ENCODE measurements around the gene NFIB.

Gene NFIB

DNA sequence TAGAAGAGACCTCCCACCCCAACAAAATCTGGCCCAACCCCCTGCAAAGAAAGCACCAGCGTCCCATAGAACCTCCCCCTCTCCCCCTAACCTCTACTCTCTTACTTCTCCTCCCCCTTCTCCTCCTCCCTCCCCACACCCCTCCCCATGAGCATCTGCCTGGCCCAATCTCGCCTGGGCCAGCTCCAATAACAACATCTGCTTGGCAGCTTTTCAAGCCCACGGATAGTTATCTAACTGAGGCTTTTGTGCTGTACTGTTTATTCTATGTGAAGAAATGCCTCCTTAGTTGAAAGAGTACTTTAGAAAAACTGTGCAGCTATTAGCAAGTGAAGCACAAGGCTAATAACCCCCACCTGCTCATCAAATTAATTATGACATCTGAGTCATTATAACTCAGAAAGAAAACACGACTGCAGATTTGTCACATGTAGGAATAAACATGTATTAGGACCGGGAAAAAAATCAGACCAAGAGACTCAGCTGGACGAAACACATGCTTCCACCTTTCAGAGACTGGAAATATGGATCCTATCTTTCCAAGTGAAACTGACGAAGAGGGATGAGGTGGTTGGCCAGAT, 42.8 kb downstream of the NFIB start:
- no peak for DNase-seq

DNA sequence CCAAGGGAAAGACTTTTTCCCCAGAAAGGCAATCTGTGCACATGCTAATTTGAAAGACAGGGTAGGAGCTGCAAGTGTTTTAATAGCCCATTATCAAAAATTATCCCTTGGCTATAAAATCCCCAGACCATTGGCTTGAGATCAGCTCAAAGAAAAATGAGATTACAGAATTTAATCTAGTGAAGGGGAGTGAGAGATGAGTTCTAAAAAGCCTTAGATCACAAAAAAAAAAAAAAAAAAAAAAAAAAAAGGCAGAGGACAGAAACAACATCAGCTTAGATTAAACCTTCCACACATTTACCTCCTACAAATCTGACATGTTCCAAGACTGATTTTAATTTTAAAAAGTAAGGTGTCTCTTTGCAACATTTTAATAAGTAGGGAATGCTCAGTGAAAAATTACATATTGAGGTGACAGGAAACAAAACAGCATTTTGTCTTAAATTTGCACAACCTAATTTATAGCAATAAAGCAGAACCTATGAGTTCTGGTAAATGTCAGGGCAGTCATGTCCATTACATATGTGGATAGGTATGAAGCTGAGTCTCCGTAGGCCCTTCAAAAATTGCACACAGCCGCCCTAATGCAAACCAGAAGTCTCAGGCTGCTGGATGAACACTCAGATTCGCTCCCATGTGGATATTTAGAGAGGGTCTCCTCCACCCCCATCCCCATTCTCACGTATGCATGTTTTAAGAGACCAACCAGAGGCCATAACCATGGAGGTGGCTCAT, 43.4 kb downstream of the NFIB start:
- no peak for DNase-seq

DNA sequence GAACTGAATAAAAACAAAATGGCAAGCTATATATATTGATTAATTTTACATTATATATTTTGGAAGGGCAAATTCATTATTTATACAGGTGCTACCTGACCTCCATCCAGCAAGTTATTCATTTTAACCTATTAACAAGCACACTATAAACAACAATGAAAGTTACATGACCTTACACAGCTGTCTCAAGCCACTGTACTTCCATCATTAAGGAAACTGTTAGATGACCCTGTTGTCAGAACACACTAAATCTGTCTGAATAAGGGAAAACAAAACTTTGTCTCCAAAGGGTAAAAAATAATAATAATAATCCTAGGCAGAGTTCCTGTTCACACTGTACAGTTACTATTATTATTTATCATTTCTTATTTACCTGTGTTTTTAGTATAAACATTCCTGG, 44.0 kb downstream of the NFIB start:
- no peak for DNase-seq

DNA sequence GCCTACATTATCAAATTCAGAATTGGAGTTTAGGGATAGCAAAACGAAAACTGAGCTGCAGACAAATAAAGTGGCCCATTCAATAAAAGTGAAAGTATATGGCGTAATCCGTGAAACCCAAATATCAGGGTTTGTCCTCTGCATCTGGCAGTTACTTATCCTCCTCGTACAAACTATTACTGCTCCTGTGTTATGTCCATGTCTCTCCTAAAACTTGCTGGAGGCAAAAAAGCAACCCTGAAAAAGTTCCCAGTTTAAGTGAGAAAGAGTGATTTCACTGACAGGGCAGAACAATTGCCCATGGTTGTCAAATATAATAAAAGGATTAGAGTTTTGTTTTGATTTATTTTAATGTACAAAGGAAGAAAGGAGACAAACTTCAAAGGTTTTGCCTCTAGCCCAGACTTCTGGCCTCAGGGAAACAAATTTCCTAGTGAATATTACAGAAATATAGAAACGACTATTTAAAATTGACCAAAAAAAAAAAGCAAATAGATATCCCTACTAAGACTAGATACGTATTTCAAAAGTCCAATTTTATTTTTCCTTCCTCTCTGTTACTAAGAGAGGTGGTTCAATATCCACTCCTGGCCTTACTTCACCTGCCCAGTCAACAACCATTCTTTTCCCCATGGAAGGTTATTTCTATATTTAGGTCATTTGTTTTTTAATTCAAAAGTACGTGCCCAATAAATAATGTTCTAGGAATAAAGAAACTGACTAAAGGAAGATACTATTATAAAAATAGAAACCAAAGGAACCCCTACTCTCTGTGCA, 50.0 kb downstream of the NFIB start:
- DNase-seq = no peak

DNA sequence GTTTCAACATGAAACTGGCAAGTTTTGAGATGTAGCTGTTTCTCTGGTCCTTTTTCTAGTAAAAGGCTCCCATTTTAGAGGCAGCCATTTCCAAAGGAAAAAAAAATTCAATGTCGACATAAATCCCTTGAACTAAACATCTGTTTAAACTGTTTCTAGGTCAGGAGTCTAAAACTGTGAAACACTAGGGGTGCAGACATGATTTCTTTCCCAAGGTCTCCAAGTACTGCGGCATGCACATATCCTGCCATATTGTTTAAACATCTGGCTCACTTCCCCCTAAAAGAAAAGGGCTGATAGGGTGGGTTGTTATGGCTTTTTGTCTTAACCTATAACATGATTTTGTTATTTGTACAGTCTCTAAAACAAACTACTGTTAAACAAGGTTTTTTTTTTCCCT, 51.1 kb downstream of the NFIB start:
- no peak for DNase-seq

DNA sequence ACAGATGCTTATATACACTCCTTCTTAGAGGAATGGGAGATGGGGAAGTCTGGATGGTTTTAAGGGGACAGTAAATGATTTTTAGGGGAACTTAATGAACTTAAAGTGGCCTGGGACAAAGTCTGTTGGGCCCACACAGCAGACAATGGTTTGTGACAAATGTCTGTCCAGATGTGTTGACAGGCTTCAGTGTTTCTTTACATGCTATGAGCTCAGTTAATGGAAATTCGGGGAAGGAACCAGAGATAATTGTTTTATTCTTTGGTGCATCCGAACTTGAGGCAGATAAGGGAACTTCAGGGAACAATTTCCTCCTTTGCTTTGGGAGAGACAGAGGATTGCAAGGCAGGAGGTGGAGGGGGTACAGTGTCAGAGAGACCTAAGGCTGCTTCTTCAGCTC, 52.3 kb downstream of the NFIB start:
- no peak for DNase-seq

DNA sequence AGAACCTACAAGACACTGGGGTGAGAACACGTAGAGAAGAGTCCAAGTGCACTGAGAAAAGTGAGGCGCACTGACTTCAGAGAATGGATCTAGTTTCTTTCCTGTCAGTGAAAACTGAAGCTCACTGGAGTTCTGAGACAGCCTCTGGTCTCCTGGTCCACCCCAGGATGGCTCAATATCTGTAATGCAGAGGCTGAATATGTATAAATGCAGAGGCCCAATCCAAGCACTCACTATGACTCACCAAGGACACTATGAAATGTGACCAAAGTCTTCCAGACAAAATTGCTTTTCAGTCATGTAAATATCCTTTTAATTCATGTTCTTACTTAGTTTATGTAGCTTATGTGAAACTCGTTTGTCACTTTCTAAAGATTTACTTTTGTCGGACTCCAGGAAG, 53.8 kb downstream of the NFIB start:
- DNase-seq = no peak

DNA sequence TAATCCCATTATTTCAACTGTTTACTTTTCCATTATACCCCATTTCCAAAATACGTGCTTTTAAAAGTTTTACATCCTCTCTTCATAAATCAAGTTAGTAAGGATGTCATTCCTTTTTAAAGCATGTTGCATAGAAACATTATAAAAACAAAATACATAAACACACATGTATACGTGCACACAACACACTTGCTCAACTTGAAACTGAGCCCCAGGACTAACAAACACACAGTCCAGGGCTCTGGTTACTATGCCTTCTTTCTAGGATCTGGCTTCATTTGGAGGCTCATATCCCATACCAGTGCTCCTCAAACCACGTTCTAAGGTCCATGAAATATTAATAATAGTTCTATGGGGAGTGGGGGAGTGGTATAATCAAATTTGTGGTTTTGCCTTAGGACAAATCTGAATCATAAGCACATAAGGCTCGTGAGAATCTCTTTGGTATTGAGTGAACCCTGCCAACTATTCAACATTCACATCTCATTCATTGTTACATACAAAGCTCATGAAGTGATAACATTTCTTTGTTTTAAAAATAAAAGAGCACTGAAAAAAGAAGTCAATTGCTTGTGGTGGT, 55.2 kb downstream of the NFIB start:
- DNase-seq = no peak

DNA sequence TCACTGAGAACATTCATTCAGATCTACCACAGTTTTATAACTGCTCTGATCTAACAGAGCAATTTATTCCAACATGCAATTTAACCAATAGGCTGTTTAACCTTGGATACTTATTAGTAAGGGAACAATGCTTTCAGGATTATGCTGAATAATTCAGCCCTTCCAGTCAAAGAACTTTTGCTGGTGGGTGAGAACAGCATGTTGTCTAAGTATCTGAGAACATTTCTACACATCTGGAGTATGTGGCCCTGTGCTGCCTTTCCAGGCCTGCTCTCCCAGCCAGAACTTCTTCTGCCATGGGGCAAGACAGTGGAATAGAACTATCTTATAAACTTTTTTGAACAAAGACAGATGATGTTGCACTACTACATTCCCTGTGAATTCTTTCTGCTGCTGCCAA, 55.8 kb downstream of the NFIB start:
- DNase-seq = no peak

DNA sequence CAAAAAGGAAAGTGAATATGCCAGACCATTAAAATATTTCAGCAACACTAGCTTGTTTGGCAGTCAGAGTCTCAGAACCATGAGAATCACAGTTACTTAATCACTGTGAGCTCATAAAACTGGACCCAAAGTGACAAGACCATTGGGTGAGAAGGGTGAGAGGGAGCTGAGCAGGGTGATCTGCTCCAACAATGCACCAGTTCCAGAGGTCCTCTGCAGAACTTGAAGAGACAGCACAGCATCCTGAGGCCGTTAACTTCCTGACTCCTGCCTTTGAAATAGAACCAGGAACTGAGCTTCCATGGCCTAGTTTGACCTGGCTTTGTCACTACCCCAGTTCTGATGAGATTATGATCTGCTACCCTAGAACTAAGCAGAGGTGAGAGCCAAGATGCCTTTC, 57.4 kb downstream of the NFIB start:
- no peak for DNase-seq

DNA sequence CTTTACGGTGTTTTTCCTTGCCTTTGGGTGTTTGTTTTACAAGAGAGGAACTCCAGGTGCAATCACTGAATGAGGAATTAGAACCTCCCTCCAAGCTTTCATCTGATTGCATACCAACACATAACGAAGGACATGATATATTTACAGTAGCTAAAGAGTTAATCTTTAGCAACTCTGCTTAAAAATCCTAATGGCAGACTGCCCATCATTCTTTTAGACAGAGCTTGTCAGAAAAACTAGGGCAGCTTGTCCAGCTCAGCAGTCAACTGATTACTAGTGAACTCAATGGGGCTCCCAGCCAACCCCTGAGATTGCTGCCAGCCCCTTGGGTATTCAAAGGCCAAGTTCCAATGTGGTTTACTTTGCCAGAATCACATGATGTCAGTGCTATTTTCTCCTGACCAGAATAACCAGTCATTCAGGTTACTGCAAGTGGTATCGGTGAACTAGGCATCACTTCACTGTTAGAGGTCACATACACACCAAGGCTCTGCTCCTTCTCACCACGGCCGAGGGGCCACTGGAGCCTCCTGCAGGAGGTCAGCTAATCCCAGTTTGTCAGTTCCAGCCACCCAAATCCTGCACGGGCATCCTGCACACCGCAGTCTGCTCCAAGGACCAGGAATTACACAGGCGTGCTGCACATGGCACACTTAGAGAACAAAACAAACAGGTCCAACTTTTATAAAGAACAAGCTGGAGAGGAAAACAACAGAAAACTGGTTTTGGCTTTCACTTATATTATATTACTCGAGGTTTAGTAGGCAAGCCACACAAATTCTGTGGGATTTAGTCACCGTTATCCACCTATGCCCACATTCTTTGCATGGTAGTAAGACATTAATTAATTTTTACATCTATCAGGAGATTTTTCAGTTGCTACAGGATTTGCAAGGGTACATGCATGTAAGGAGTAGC, 62.5 kb downstream of the NFIB start:
- no peak for DNase-seq

DNA sequence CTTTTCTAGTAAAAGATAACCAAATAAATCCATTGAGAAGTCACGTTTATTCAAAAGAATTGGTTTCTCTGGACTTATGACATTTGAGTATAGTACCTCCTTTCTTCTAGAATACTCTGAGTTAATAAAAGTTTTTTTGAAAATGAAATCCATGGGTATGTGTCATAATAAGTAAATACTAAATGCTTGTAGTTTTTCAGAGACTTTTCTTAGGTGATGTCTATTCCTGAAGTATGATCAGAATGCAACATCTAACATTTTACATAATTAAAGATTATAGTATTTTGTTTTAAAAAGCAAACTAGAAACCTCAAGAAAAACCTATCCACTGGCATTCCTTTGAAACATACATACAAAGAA, 63.2 kb downstream of the NFIB start:
- DNase-seq = no peak

DNA sequence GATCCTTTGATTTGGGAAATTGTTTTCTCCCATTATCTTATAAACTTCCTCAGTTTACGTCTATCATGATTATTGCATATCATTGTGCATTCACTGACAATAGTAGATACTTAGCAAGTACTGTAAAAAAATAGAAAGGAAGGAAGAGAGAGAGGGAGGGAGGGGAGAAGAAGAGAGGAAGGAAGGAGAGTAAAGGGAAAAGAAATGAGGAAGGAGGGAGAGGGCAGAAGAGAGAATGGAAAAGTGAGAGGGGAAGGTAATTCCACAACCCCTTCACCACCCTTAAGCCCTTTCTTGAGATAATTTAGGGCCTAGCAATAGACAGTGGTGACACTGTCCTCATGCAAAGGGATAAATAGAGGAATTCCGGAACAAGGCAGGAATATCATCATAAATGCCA, 64.4 kb downstream of the NFIB start:
- no peak for DNase-seq

DNA sequence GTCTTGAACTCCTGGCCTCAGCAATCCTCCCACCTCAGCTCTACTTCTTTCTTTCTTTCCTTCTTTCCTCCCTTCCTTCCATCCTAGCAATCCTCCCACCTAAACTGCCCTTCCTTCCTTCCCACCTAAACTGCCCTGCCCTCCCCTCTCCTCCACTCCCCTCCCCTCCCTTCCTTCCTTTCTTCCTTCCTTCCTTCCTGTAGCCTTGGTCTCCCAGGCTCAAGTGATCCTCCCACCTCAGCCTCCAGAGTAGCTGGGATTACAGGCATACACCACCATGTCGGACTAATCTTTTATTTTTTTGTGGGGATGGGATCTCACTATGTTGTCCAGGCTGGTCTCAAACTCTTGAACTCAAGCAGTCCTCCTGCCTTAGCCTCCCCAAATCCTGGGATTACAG, 65.8 kb downstream of the NFIB start:
- DNase-seq = no peak

DNA sequence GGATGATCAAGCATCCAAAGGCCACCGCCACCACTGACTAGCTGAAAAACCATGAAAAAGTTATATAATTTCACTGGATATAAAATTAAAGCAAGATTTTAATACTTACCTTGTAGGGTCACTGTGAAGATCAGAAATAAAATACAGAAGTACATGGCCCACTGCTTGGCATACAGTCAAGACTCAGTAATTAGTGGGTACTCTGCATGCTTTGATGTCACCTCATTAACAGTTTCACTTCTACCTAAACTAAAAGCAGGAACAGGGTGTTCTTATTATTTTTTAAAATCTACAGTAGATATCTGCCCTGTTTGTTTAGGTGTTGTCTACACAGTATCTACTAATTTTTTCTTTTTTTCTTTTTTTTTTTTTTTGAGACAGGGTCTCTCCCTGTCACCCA, 66.4 kb downstream of the NFIB start:
- no peak for DNase-seq

DNA sequence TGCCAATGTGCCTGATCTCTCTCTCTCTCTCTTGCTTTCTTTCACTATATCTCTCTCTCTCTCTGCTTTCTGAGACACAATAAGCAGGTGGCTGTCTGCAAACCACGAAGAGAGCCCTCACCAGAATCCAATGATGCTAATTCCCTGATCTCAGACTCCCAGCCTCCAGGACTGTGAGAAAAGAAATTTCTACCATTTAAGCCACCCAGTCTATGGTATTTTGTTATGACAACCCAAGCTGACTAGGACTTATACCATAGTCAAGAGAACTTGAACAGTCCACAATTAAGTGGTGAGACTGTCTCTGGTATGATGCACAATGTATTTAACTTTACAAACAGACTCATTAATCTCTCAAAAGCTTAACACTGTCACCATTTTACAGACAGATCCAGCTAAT, 67.0 kb downstream of the NFIB start:
- DNase-seq = no peak

DNA sequence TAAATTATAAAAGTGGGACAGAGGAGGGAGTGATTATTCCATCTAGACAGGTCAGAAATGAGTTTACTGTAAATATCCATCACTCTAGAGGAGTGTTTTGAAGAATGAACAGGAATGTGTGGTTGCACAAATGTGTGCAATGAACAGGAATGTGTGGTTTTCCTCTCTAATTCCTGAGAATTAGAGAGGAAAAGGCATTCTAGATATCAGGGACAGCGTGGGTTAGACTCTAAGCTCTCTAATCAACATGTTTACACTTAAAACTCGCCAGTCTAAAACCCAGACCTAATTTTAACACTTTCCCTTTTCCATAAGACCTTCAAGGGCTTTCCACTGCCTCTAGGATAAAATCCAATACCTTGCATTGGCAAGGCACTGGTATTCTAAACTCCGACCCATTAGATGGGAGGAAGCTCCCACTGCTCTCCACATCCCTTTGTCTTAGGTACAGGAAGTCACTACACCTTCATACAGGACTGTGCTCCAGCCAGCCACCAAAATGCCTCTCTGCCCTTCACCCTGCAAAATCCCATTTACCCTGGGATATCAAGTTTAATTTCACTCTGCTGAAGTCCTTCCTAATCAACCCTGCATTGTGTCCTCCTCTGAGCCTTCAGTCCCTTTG, 67.9 kb downstream of the NFIB start:
- no peak for DNase-seq

DNA sequence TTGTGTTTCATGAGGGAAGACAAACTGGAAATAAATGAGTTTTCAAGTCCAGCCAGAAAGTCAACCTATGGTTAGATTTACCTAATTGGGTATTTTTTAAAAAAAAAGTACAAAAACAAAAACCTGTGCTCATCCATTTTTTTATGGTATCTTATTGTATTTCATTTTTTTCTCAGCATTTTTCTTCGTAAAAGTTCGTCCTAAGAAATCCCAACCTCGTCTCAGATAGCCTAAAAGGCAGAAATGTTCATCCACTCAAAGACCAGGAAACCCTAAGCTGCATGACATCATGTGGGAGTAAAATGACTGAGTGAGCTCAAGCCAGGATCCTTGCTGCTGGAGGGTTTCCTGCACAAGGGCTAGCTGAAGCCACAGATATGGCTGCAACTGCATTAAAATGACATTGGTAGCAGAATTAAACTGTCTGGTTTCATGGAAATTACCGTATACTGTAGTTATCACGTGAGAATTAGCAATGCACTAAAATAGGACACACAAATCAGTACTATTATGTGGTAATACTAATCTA, 70.4 kb downstream of the NFIB start:
- no peak for DNase-seq

DNA sequence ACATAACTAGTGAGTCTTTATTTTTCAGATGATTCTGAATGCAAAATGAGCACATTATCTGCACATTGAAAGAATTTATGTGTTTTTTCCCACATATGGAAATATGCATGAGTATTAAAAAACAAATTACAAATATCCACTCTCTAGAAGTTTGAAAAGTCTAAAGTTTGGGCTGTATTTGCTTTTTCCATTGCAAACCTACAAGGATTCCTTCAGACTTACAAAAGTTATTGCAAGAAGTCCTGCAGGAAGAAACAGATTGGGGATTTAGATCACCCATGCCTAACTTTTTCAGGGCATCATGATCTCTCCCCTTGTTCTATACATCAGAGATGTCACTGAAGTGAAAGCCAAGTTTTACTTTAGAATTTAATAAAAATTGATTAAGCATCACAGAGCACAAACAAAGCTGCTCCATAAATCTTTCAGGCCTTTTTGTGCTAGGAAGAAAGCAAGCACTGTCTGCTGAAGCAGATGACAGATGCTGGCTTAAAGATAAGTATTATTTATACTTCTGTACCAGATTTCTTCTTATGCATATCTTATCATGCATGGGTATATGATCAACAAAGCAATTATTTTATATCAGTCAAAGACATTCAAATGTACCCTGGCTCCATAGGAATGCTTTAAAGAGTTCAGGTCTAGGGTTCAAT, 71.7 kb downstream of the NFIB start:
- no peak for DNase-seq

DNA sequence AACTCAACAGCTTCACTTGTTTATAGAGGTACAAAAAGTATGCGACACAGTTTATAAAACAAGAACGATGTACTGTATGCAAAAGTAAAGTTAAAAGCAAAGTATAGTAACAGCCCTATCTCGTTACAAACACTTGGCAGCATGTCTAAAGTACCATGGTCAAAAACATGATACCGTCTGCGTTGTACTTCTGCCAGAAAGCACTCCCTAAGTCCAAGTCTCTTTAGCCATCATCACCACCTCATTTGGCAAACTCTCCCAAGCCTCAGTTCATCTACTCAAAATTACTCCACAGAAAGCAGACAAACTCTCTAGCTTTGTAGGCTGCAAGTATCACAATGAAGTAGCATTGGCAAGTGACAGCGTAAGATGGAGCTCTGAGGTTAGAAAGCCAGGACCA, 73.4 kb downstream of the NFIB start:
- no peak for DNase-seq

DNA sequence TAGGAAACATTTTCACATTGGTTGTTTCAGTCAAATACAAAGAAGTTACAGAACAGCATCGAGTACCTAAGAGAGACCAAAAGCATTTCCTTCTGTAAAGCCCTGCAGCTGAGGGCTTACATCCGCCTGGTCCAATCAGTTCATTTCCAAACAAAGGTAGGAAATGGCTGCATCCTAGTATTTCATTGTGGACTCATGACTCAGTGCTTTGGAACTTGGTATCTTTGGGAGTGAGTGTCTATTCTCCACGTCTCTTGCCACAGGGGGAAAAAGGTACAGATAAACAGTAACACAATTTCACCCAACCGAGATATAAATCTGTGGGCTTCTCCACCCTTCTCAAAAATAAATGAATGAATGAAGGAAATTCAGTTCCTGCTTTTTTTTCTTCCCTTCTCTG, 75.4 kb downstream of the NFIB start:
- DNase-seq = no peak

DNA sequence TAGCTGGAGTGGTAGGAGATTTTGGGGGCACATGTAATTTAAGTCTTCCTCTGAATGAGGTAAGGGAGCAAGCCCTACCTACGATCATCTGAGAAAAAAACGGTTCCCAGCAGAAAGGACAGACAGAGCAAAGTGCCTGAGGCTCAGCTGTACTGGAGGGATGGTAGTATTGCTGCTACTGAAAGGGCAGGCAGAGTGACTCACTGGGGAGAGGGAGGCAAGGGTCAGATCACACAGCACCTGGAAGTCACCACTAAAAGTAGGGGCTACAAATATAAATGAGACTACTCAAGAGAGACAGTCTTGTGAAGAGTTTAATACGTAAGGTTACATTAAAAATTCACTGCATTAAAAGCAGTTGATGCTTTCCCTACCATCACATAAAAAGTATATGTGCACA, 75.9 kb downstream of the NFIB start:
- DNase-seq = no peak
